Parathyroid adenoma (tissue), 2 donors: ENCODE results near the gene TBC1D8.

Source experiments
- H2AFZ ChIP-seq: fragments of 300-600 bp; sonication (generic); one replicate; pipeline ENCODE4 v1.7.0; 2017; ENCODE audit warnings: antibody characterized with exemption, mild to moderate bottlenecking
- H3K27ac ChIP-seq: fragments of 300-600 bp; sonication (generic); one replicate; pipeline ENCODE4 v1.7.0; 2017
- H3K27me3 ChIP-seq: fragments of 300-600 bp; sonication (generic); one replicate; pipeline ENCODE4 v1.7.0; 2017; ENCODE audit warnings: low read length; ENCODE audit not compliant: control insufficient read depth, insufficient read depth
- H3K36me3 ChIP-seq: fragments of 300-600 bp; sonication (generic); one replicate; pipeline ENCODE4 v1.7.0; 2017; ENCODE audit warnings: low read length; ENCODE audit not compliant: control insufficient read depth, insufficient read depth
- H3K4me1 ChIP-seq: fragments of 300-600 bp; sonication (generic); one replicate; pipeline ENCODE4 v1.7.0; 2017; ENCODE audit warnings: control low read depth
- H3K4me2 ChIP-seq: fragments of 300-600 bp; sonication (generic); one replicate; pipeline ENCODE4 v1.7.0; 2017; ENCODE audit warnings: low read length
- H3K4me3 ChIP-seq: fragments of 300-600 bp; sonication (generic); one replicate; pipeline ENCODE4 v1.7.0; 2017; ENCODE audit warnings: low read depth, low read length
- H3K79me2 ChIP-seq: fragments of 300-600 bp; sonication (generic); one replicate; pipeline ENCODE4 v1.7.0; 2017; ENCODE audit warnings: control low read depth
- H3K9ac ChIP-seq: fragments of 300-600 bp; sonication (generic); one replicate; pipeline ENCODE4 v1.7.0; 2017; ENCODE audit warnings: mild to moderate bottlenecking
- H3K9me3 ChIP-seq: fragments of 300-600 bp; sonication (generic); one replicate; pipeline ENCODE4 v1.7.0; 2017; ENCODE audit warnings: low read length; ENCODE audit not compliant: control insufficient read depth
- CTCF ChIP-seq: fragments of 300-600 bp; sonication (generic); IDR thresholded peaks from one replicate; pipeline ENCODE4 v1.7.0; 2017; ENCODE audit warnings: antibody characterized with exemption, mild to moderate bottlenecking
- donor health status: primary hyperparathyroidism.

Gene TBC1D8

GRCh38 chr2:101108357-101108756 lies 42.8 kb downstream of the TBC1D8 start:
- no peak overlapping the region for H3K4me3 ChIP-seq
- peaks cover 13% of the 10 kb centered on the region for H3K4me1 ChIP-seq
- H3K79me2 ChIP-seq, result peaks cover 14% of the 10 kb centered on the region
- H3K9ac ChIP-seq, result no peak overlapping the region
- H3K36me3 ChIP-seq, result no peaks in the 10 kb centered on the region
- H3K27ac ChIP-seq, result no peak overlapping the region
- no peaks in the 10 kb centered on the region for H3K27me3 ChIP-seq
- H3K4me2 ChIP-seq, result no peak overlapping the region
- TF ChIP-seq CTCF, result no peak
- no peak overlapping the region for H2AFZ ChIP-seq
- no peaks in the 10 kb centered on the region for H3K9me3 ChIP-seq

GRCh38 chr2:101107241-101107640 lies 43.9 kb downstream of the TBC1D8 start:
- no peak for TF ChIP-seq CTCF
- Histone ChIP-seq H3K36me3 (no peaks in the 10 kb centered on the region), H3K27me3 (no peaks in the 10 kb centered on the region), H3K4me1 (peaks cover 2% of the 10 kb centered on the region), H3K4me3 (no peak overlapping the region), H2AFZ (no peak overlapping the region), H3K9ac (no peak overlapping the region), H3K79me2 (peaks cover 14% of the 10 kb centered on the region), H3K27ac (no peak overlapping the region), H3K4me2 (no peak overlapping the region), H3K9me3 (no peaks in the 10 kb centered on the region)

- Histone ChIP-seq H3K4me3 (no peak overlapping the region), H3K9ac (no peak overlapping the region), H3K79me2 (peaks cover 17% of the 10 kb centered on the region), H3K4me2 (no peak overlapping the region), H3K27me3 (no peaks in the 10 kb centered on the region), H3K4me1 (peaks cover 2% of the 10 kb centered on the region), H3K9me3 (no peaks in the 10 kb centered on the region), H3K36me3 (no peaks in the 10 kb centered on the region), H3K27ac (no peak overlapping the region), H2AFZ (no peak overlapping the region)
- TF ChIP-seq CTCF, result no peak
Observed at GRCh38 chr2:101106453-101107181, 44.6 kb downstream of the TBC1D8 start.

DNA sequence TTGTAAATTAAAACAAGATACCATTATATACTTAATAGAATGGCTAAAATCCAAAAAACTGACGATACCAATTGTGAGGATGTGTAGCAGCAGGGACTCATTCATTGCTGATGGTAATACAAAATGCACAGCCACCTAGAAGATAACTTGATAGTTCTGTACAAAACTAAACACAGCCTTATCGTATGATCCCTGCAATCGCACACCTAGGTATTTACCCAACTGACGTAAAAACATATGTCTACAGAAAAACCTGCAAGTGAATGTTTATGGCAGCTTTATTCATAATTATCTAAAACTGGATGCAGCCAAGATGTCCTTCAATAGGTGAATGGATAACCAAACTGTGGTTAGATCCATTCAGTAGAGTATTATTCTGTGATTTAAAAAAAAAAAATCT lies 45.5 kb downstream of the TBC1D8 start:
- Histone ChIP-seq H3K9me3 (no peaks in the 10 kb centered on the region), H3K27me3 (no peaks in the 10 kb centered on the region), H3K4me2 (no peak overlapping the region), H2AFZ (no peak overlapping the region), H3K36me3 (no peaks in the 10 kb centered on the region), H3K4me3 (no peak overlapping the region), H3K9ac (no peak overlapping the region), H3K27ac (no peak overlapping the region), H3K79me2 (peaks cover 17% of the 10 kb centered on the region), H3K4me1 (peaks cover 2% of the 10 kb centered on the region)
- no peak for TF ChIP-seq CTCF

DNA sequence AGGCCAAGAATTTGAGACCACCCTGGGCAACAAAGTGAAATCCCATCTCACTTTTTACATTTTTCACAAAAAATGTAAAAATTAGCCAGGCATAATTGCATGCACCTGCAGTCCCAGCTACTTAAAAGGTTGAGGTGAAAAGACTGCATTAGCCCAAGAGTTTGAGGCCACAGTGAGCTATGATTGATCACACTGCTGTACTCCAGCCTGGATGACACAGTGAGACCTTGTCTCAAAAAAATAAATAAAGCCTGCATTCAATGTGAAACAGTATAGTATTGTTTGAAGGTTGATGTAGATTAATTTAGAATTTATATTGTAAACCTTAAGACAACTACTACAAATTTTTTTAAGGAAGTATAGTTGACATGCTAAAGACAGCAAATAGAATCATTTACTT lies 53.5 kb downstream of the TBC1D8 start:
- Histone ChIP-seq H3K36me3 (no peaks in the 10 kb centered on the region), H3K27ac (no peak overlapping the region), H3K4me2 (no peak overlapping the region), H3K4me3 (no peak overlapping the region), H2AFZ (no peak overlapping the region), H3K79me2 (peaks cover 22% of the 10 kb centered on the region), H3K4me1 (no peaks in the 10 kb centered on the region), H3K9ac (no peak overlapping the region), H3K27me3 (no peaks in the 10 kb centered on the region), H3K9me3 (no peaks in the 10 kb centered on the region)
- TF ChIP-seq CTCF, result no peak
